Endothelial cell of umbilical vein (primary cell): Measurements from ENCODE around the gene TENT5D. TPM values are rescaled to one million over a fixed set of nuclear protein-coding genes. Genes with fewer than 3 reads are reported as not detected.

Source experiments
- BruUV-seq: library from RNA; stranded (reverse); fragments of 400-500 nt; replicated peaks from 2 replicates; lab custom pipeline; 2021; lab: Mats Ljungman, UMichigan
- CTCF ChIA-PET: fragments of 300-600, 350-600 bp; sonication (Branson Sonifier 250); formaldehyde crosslinking; loops from one replicate; lab custom pipeline; 2021; ENCODE audit warnings: antibody characterized with exemption, inconsistent platforms; lab: Charles Lee
- POLR2A ChIA-PET: fragments of 300-600, 350-600 bp; sonication (Branson Sonifier 250); formaldehyde crosslinking; loops from one replicate; lab custom pipeline; 2021; ENCODE audit warnings: antibody characterized with exemption, inconsistent platforms; lab: Charles Lee
- DNase-seq: peaks from one replicate; pipeline ENCODE4 v3.0.0-alpha.2; 2011; ENCODE audit warnings: low read depth, low spot score
- FAIRE-seq: peaks from 2 replicates; lab custom pipeline; 2011; peaks lifted over from hg19 to GRCh38; lab: Jason Lieb, UNC
- H2AFZ ChIP-seq: 2 replicates; pipeline ENCODE4 v1.6.0; 2012; ENCODE audit warnings: low read depth, low read length, control low read depth, inconsistent platforms
- H3K27ac ChIP-seq: 2 replicates; pipeline ENCODE4 v1.5.1; 2011; ENCODE audit warnings: low read depth, mild to moderate bottlenecking, control low read depth, low read length, moderate library complexity; ENCODE audit not compliant: insufficient read depth
- H3K27me3 ChIP-seq, 2 experiments: 2 replicates each; pipeline versions ENCODE4 v1.6.0 to v1.6.1; 2011; ENCODE audit warnings: low read length in 2 of 2, mixed read lengths in 1 of 2; ENCODE audit not compliant: control insufficient read depth in 2 of 2, insufficient read depth in 2 of 2
- H3K36me3 ChIP-seq, 2 experiments: 2 replicates in 1 of 2; 3 replicates in 1 of 2; pipeline ENCODE4 v1.5.1; 2011; ENCODE audit warnings: low read length in 2 of 2, mild to moderate bottlenecking in 1 of 2, moderate library complexity in 1 of 2; ENCODE audit not compliant: control insufficient read depth in 2 of 2, insufficient read depth in 2 of 2; ENCODE audit errors: extremely low read depth in 1 of 2
- H3K4me1 ChIP-seq: 3 replicates; pipeline ENCODE4 v1.5.1; 2011; ENCODE audit warnings: mild to moderate bottlenecking, low read length; ENCODE audit not compliant: control insufficient read depth, insufficient read depth; ENCODE audit errors: extremely low read depth
- H3K4me2 ChIP-seq: 2 replicates; pipeline ENCODE4 v1.6.1; 2011; ENCODE audit warnings: low read length, control low read depth, mixed read lengths; ENCODE audit not compliant: insufficient read depth
- H3K4me3 ChIP-seq, 3 experiments: fragments of 200-600 bp in 1 of 3; sonication (generic), shearing (Covaris generic) in 1 of 3; replicated peaks in 1 of 3; 2 replicates each; pipeline ENCODE4 v1.5.1; 2011 to 2016; ENCODE audit warnings: control low read depth in 3 of 3, low read length in 3 of 3, mild to moderate bottlenecking in 2 of 3, inconsistent platforms in 1 of 3, low read depth in 1 of 3, moderate library complexity in 1 of 3; ENCODE audit not compliant: insufficient read depth in 1 of 3
- H3K79me2 ChIP-seq: 2 replicates; pipeline ENCODE4 v1.6.0; 2012; ENCODE audit warnings: low read length, inconsistent platforms; ENCODE audit not compliant: control insufficient read depth, insufficient read depth
- H3K9ac ChIP-seq: replicated peaks from 2 replicates; pipeline ENCODE3; 2011; ENCODE audit warnings: low read length, control low read depth; ENCODE audit not compliant: insufficient read depth; ENCODE audit errors: extremely low read depth
- H3K9me1 ChIP-seq: replicated peaks from 3 replicates; pipeline ENCODE4 v1.6.0; 2011; ENCODE audit warnings: mild to moderate bottlenecking, low read length; ENCODE audit not compliant: control insufficient read depth, insufficient read depth; ENCODE audit errors: extremely low read depth
- H3K9me3 ChIP-seq: replicated peaks from 2 replicates; pipeline ENCODE4 v1.5.1; 2012; ENCODE audit warnings: low read length, inconsistent platforms; ENCODE audit not compliant: control insufficient read depth, insufficient read depth
- H4K20me1 ChIP-seq: replicated peaks from 2 replicates; pipeline ENCODE3; 2011; ENCODE audit warnings: mild to moderate bottlenecking, low read length; ENCODE audit not compliant: control insufficient read depth, insufficient read depth; ENCODE audit errors: extremely low read depth
- EZH2 ChIP-seq: IDR thresholded peaks from 2 replicates; pipeline ENCODE4 v1.6.1; 2012; ENCODE audit warnings: borderline replicate concordance, low read depth, mild to moderate bottlenecking, moderate library complexity, low read length, inconsistent platforms; ENCODE audit not compliant: severe bottlenecking
- FOS ChIP-seq: IDR thresholded peaks from 2 replicates; pipeline ENCODE4 v1.6.1; 2011; ENCODE audit warnings: mild to moderate bottlenecking, low read length, moderate library complexity, borderline replicate concordance; ENCODE audit not compliant: insufficient read depth
- GATA2 ChIP-seq: IDR thresholded peaks from 2 replicates; pipeline ENCODE4 v1.7.0; 2011; ENCODE audit warnings: low read depth, mild to moderate bottlenecking, moderate library complexity, mixed read lengths, low read length; ENCODE audit not compliant: insufficient read length, insufficient read depth
- JUN ChIP-seq: IDR thresholded peaks from 2 replicates; pipeline ENCODE4 v1.6.1; 2011; ENCODE audit warnings: borderline replicate concordance, low read depth; ENCODE audit not compliant: insufficient read length, insufficient read depth
- MYC ChIP-seq: IDR thresholded peaks from one replicate; pipeline ENCODE4 v1.6.1; 2011; ENCODE audit warnings: mild to moderate bottlenecking, low read depth, low read length
- POLR2A ChIP-seq: IDR thresholded peaks from 2 replicates; pipeline ENCODE4 v1.6.1; 2012; ENCODE audit warnings: low read depth, mild to moderate bottlenecking, control low read depth, low read length
- POLR2AphosphoS5 ChIP-seq: IDR thresholded peaks from 2 replicates; pipeline ENCODE4 v1.6.1; 2012; ENCODE audit warnings: low read depth, mild to moderate bottlenecking, control low read depth, low read length, moderate library complexity; ENCODE audit not compliant: insufficient read depth
- dilution Hi-C: fragments of 300-500 bp; cut with MboI; formaldehyde crosslinking; loops from one replicate; pipeline ENCODE4 v1.15.0; 2019; ENCODE audit warnings: low sequenced_read_pairs; ENCODE audit not compliant: extremely low pct_ligation_motif_present
- intact Hi-C: fragments of 100-400 bp; cut with micrococcal nuclease; formaldehyde crosslinking; loops from one replicate; pipeline ENCODE4 v1.10.0; 2022
- polyA plus RNA-seq, 4 experiments: library from polyadenylated mRNA; depleted of rRNA in 3 of 4; stranded (reverse) in 3 of 4; unstranded in 1 of 4; fragments of >200 nt; gene quantifications; 2 replicates each; pipeline versions ENCODE4 v1.2.1 to v1.2.3, GENCODE V29; 2011 to 2012; ENCODE audit warnings: missing spikeins in 1 of 4
- total RNA-seq: library from RNA; stranded (reverse); gene quantifications from 2 replicates; pipeline ENCODE4 v1.2.3, GENCODE V29; 2021
- TF ChIP-seq, protein P1 (sequence below), 2 donors: IDR thresholded peaks; 1 replicate in 1 of 2; 2 replicates in 1 of 2; pipeline ENCODE4 v1.5.1; 2011; ENCODE audit warnings: low read length in 2 of 2, mild to moderate bottlenecking in 2 of 2, moderate library complexity in 2 of 2, control low read depth in 1 of 2, inconsistent platforms in 1 of 2, low read depth in 1 of 2; ENCODE audit not compliant: insufficient read depth in 1 of 2; ENCODE audit errors: extremely low read depth in 1 of 2
- TF ChIP-seq, protein P2 (sequence below): IDR thresholded peaks from 2 replicates; pipeline ENCODE4 v1.6.1; 2011; ENCODE audit not compliant: insufficient read depth, insufficient read length

TENT5D gene
- total and polyA plus RNA-seq, 2 donors (not counting 3 experiments of a cell fraction or from before 2014, with no cell fraction given) = not detected

DNA sequence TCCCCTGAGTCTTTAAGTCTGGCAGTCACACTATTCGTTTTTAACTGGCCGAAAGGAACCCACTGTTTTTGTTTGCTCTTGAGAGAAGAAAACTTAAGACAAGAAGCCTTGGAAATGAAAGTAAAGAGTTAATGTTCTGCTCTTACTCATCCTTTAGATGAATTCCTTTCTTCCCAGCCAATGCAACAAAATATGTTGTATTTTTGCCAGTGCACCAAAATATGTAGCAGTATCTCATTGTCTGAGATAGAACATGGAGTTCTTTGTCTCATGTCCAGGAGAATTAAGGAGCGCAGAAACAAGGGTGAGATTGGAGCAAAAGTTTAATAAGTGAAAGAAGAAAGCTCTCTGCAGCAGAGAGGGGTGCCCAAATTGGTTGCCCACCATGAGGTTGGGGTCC lies 12.2 kb downstream of the TENT5D start:
- Histone ChIP-seq H3K9me1 (no peaks in the 10 kb centered on the region), H3K9me3 (no peaks in the 10 kb centered on the region), H3K9ac (no peak overlapping the region), H2AFZ (no peak overlapping the region), H3K4me3 (no peak overlapping the region), H3K27me3 (no peaks in the 10 kb centered on the region), H3K4me2 (no peak overlapping the region), H3K79me2 (no peaks in the 10 kb centered on the region), H3K36me3 (no peaks in the 10 kb centered on the region), H3K4me1 (no peaks in the 10 kb centered on the region), H3K27ac (no peak overlapping the region), H4K20me1 (no peaks in the 10 kb centered on the region)
- CTCF ChIA-PET = no interaction called here
- no TSS peak for BruUV-seq
- no peak for FAIRE-seq
- dilution Hi-C loops = no loop called here
- POLR2A ChIA-PET = no interaction called here
- DNase-seq = no peak
- intact Hi-C loops = no loop called here
- TF ChIP-seq POLR2A (no peak), POLR2AphosphoS5 (no peak), JUN (no peak), EZH2 (no peak), FOS (no peak), MYC (no peak), GATA2 (no peak)
- TF ChIP-seq, protein P1, sequence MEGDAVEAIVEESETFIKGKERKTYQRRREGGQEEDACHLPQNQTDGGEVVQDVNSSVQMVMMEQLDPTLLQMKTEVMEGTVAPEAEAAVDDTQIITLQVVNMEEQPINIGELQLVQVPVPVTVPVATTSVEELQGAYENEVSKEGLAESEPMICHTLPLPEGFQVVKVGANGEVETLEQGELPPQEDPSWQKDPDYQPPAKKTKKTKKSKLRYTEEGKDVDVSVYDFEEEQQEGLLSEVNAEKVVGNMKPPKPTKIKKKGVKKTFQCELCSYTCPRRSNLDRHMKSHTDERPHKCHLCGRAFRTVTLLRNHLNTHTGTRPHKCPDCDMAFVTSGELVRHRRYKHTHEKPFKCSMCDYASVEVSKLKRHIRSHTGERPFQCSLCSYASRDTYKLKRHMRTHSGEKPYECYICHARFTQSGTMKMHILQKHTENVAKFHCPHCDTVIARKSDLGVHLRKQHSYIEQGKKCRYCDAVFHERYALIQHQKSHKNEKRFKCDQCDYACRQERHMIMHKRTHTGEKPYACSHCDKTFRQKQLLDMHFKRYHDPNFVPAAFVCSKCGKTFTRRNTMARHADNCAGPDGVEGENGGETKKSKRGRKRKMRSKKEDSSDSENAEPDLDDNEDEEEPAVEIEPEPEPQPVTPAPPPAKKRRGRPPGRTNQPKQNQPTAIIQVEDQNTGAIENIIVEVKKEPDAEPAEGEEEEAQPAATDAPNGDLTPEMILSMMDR (IDR thresholded peaks at IDR 0.05; ENCODE audit: extremely low read depth in 1 of 2, insufficient read depth in 1 of 2, low read depth in 1 of 2, low read length in 2 of 2) = no peak
- TF ChIP-seq, protein P2, sequence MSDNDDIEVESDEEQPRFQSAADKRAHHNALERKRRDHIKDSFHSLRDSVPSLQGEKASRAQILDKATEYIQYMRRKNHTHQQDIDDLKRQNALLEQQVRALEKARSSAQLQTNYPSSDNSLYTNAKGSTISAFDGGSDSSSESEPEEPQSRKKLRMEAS = no peak
